HAP-1 (cell line): ENCODE results near the gene MFNG.
A peak's percentile ranks its signal among the peaks of the same experiment; 100 is the strongest.

Experiments
- DNase-seq, 2 experiments: peaks; one replicate each; pipeline ENCODE4 v3.0.0-alpha.2; 2016 to 2020; ENCODE audit warnings: low spot score in 2 of 2
- H3K27me3 ChIP-seq: fragments of 250-450 bp; sonication (Bioruptor Pico); 2 replicates; pipeline ENCODE4 v1.5.1; 2020; ENCODE audit warnings: low read depth, mild to moderate bottlenecking, moderate library complexity
- H3K36me3 ChIP-seq: fragments of 250-450 bp; sonication (Bioruptor Pico); replicated peaks from 2 replicates; pipeline ENCODE4 v1.5.1; 2020; ENCODE audit warnings: mild to moderate bottlenecking
- H3K4me1 ChIP-seq: fragments of 250-450 bp; sonication (Bioruptor Pico); 2 replicates; pipeline ENCODE4 v1.5.1; 2020; ENCODE audit warnings: mild to moderate bottlenecking
- H3K4me3 ChIP-seq: fragments of 250-450 bp; sonication (Bioruptor Pico); 2 replicates; pipeline ENCODE4 v1.5.1; 2020; ENCODE audit warnings: mild to moderate bottlenecking, moderate library complexity
- H3K9me3 ChIP-seq: fragments of 250-450 bp; sonication (Bioruptor Pico); 2 replicates; pipeline ENCODE4 v1.5.1; 2020; ENCODE audit warnings: mild to moderate bottlenecking, moderate library complexity
- in situ Hi-C: fragments of 300-500 bp; cut with MboI; formaldehyde crosslinking; loops from 3 replicates; pipeline ENCODE4 v1.14.3; 2020; ENCODE audit warnings: low sequenced_read_pairs, inconsistent platforms, mixed read lengths

Gene MFNG

GRCh38 chr22:37464181-37464580 lies 22.0 kb downstream of the MFNG start:
- Histone ChIP-seq H3K27me3 (no peaks in the 10 kb centered on the region), H3K36me3 (peaks cover 3% of the 10 kb centered on the region; the same call in 1 of the 2 replicates)
- DNase-seq = no peak

GRCh38 chr22:37462983-37463382 lies 23.2 kb downstream of the MFNG start:
- Histone ChIP-seq H3K4me1 (no peaks in the 10 kb centered on the region), H3K36me3 (no peaks in the 10 kb centered on the region; the same call in 1 of the 2 replicates), H3K27me3 (no peaks in the 10 kb centered on the region), H3K9me3 (no peaks in the 10 kb centered on the region), H3K4me3 (no peak overlapping the region)
- in situ Hi-C loops = no loop called here
- DNase-seq = peak; percentile 30 to 67

More at GRCh38 chr22:37464181-37464580, 22.0 kb downstream of the MFNG start:
- in situ Hi-C loops = no loop called here
- no peaks in the 10 kb centered on the region for H3K4me1 ChIP-seq
- no peak overlapping the region for H3K4me3 ChIP-seq
- H3K9me3 ChIP-seq = no peaks in the 10 kb centered on the region

- DNase-seq = no peak
- no peaks in the 10 kb centered on the region for H3K4me1 ChIP-seq
- in situ Hi-C loops = no loop called here
- no peak overlapping the region for H3K4me3 ChIP-seq
- H3K9me3 ChIP-seq = no peaks in the 10 kb centered on the region
- H3K36me3 ChIP-seq = no peaks in the 10 kb centered on the region; the same call in 1 of the 2 replicates
- no peaks in the 10 kb centered on the region for H3K27me3 ChIP-seq
These were observed 23.7 kb downstream of the MFNG start for GRCh38 chr22:37462436-37462835.

- H3K4me1 ChIP-seq = no peaks in the 10 kb centered on the region
- H3K9me3 ChIP-seq = no peaks in the 10 kb centered on the region
- no peak overlapping the region for H3K4me3 ChIP-seq
- DNase-seq = no peak
- no peaks in the 10 kb centered on the region; the same call in 1 of the 2 replicates for H3K36me3 ChIP-seq
- in situ Hi-C loops = no loop called here
- H3K27me3 ChIP-seq = no peaks in the 10 kb centered on the region
These were observed 24.2 kb downstream of the MFNG start for GRCh38 chr22:37461961-37462360.

GRCh38 chr22:37460684-37461083 lies 25.5 kb downstream of the MFNG start:
- no peaks in the 10 kb centered on the region for H3K27me3 ChIP-seq
- in situ Hi-C loops = no loop called here
- H3K36me3 ChIP-seq = no peaks in the 10 kb centered on the region; the same call in 1 of the 2 replicates
- no peak for DNase-seq
- H3K4me3 ChIP-seq = no peak overlapping the region
- H3K4me1 ChIP-seq = no peaks in the 10 kb centered on the region
- no peaks in the 10 kb centered on the region for H3K9me3 ChIP-seq

- DNase-seq = no peak
- Histone ChIP-seq H3K4me1 (no peaks in the 10 kb centered on the region), H3K9me3 (no peaks in the 10 kb centered on the region), H3K36me3 (no peaks in the 10 kb centered on the region), H3K27me3 (no peaks in the 10 kb centered on the region), H3K4me3 (no peak overlapping the region)
- in situ Hi-C loops = loop anchor here (5.0 kb wide), 1 partner anchor 142 kb away; no protein-coding TSS in a partner anchor
These were observed 27.0 kb downstream of the MFNG start for GRCh38 chr22:37459206-37459605.

GRCh38 chr22:37457093-37457893 lies 28.9 kb downstream of the MFNG start:
- no peaks in the 10 kb centered on the region for H3K36me3 ChIP-seq
- in situ Hi-C loops = loop anchor here (5.0 kb wide), 1 partner anchor 140 kb away; no protein-coding TSS in a partner anchor
- H3K4me3 ChIP-seq = no peak overlapping the region
- no peaks in the 10 kb centered on the region for H3K27me3 ChIP-seq
- H3K4me1 ChIP-seq = no peaks in the 10 kb centered on the region
- H3K9me3 ChIP-seq = no peaks in the 10 kb centered on the region
- DNase-seq = peak; percentile 59 to 90

GRCh38 chr22:37456346-37456745 lies 29.8 kb downstream of the MFNG start:
- Histone ChIP-seq H3K36me3 (no peaks in the 10 kb centered on the region), H3K4me1 (no peaks in the 10 kb centered on the region), H3K27me3 (no peaks in the 10 kb centered on the region), H3K4me3 (no peak overlapping the region), H3K9me3 (no peaks in the 10 kb centered on the region)
- no peak for DNase-seq
- in situ Hi-C loops = loop anchor here (5.0 kb wide), 1 partner anchor 139 kb away; no protein-coding TSS in a partner anchor

- DNase-seq = no peak
- Histone ChIP-seq H3K4me3 (no peak overlapping the region), H3K4me1 (no peaks in the 10 kb centered on the region), H3K27me3 (no peaks in the 10 kb centered on the region), H3K9me3 (no peaks in the 10 kb centered on the region; the same call in 1 of the 2 replicates), H3K36me3 (no peaks in the 10 kb centered on the region)
- in situ Hi-C loops = loop anchor here (5.0 kb wide), 1 partner anchor 139 kb away; no protein-coding TSS in a partner anchor
These were observed 30.3 kb downstream of the MFNG start for GRCh38 chr22:37455896-37456295.

GRCh38 chr22:37454857-37455686 lies 31.1 kb downstream of the MFNG start:
- H3K9me3 ChIP-seq = no peaks in the 10 kb centered on the region; the same call in 1 of the 2 replicates
- no peaks in the 10 kb centered on the region for H3K27me3 ChIP-seq
- H3K36me3 ChIP-seq = no peaks in the 10 kb centered on the region
- no peak overlapping the region for H3K4me3 ChIP-seq
- in situ Hi-C loops = loop anchor here (5.0 kb wide), 1 partner anchor 138 kb away; no protein-coding TSS in a partner anchor
- DNase-seq = no peak
- H3K4me1 ChIP-seq = no peaks in the 10 kb centered on the region

GRCh38 chr22:37453696-37454095 lies 32.5 kb downstream of the MFNG start:
- Histone ChIP-seq H3K4me3 (no peak overlapping the region), H3K27me3 (no peaks in the 10 kb centered on the region), H3K36me3 (no peaks in the 10 kb centered on the region), H3K4me1 (no peaks in the 10 kb centered on the region), H3K9me3 (no peaks in the 10 kb centered on the region; the same call in 1 of the 2 replicates)
- no peak for DNase-seq
- in situ Hi-C loops = no loop called here

- no peaks in the 10 kb centered on the region for H3K36me3 ChIP-seq
- no peak for DNase-seq
- no peaks in the 10 kb centered on the region; the same call in 1 of the 2 replicates for H3K9me3 ChIP-seq
- no peak overlapping the region for H3K4me3 ChIP-seq
- no peaks in the 10 kb centered on the region for H3K4me1 ChIP-seq
- no peaks in the 10 kb centered on the region for H3K27me3 ChIP-seq
- in situ Hi-C loops = no loop called here
These were observed 35.0 kb downstream of the MFNG start for GRCh38 chr22:37451218-37451617.

GRCh38 chr22:37449331-37450001 lies 36.7 kb downstream of the MFNG start:
- Histone ChIP-seq H3K36me3 (no peaks in the 10 kb centered on the region), H3K9me3 (no peaks in the 10 kb centered on the region; the same call in 1 of the 2 replicates), H3K27me3 (no peaks in the 10 kb centered on the region), H3K4me1 (no peaks in the 10 kb centered on the region), H3K4me3 (no peak overlapping the region)
- DNase-seq = no peak
- in situ Hi-C loops = no loop called here
